HEK293 (cell line): ENCODE data around the gene SLC36A4.

Experiments
- CTCF ChIP-seq: fragments of 450-650 bp; formaldehyde crosslinking; IDR thresholded peaks from 2 replicates; pipeline ENCODE4 v1.5.1; 2016; ENCODE audit warnings: missing biosample characterization, missing genetic modification characterization
- ZBTB10 ChIP-seq: fragments of 450-650 bp; formaldehyde crosslinking; IDR thresholded peaks from 2 replicates; pipeline ENCODE4 v1.5.1; 2016; ENCODE audit warnings: missing biosample characterization, missing genetic modification characterization
- ZBTB20 ChIP-seq: fragments of 450-650 bp; formaldehyde crosslinking; IDR thresholded peaks from 2 replicates; pipeline ENCODE4 v1.5.1; 2016; ENCODE audit warnings: missing biosample characterization, missing genetic modification characterization
- ZNF280D ChIP-seq: fragments of 450-650 bp; formaldehyde crosslinking; IDR thresholded peaks from 2 replicates; pipeline ENCODE4 v1.5.1; 2016; ENCODE audit warnings: missing biosample characterization, missing genetic modification characterization
- ZNF529 ChIP-seq: fragments of 450-650 bp; formaldehyde crosslinking; IDR thresholded peaks from 2 replicates; pipeline ENCODE4 v1.5.1; 2017; ENCODE audit warnings: missing genetic modification characterization, missing biosample characterization; ENCODE audit not compliant: insufficient replicate concordance
- ZNF624 ChIP-seq: fragments of 450-650 bp; formaldehyde crosslinking; IDR thresholded peaks from 2 replicates; pipeline ENCODE4 v1.5.1; 2017; ENCODE audit warnings: missing biosample characterization, missing genetic modification characterization
- ZNF707 ChIP-seq: fragments of 450-650 bp; formaldehyde crosslinking; IDR thresholded peaks from 2 replicates; pipeline ENCODE4 v1.5.1; 2016; ENCODE audit warnings: missing biosample characterization, missing genetic modification characterization
- ZSCAN4 ChIP-seq: fragments of 450-650 bp; formaldehyde crosslinking; IDR thresholded peaks from 2 replicates; pipeline ENCODE4 v1.5.1; 2017; ENCODE audit warnings: missing biosample characterization, missing genetic modification characterization

GRCh38 chr11:93143186-93143585 lies 54.6 kb downstream of the SLC36A4 start:
- no peak for TF ChIP-seq ZSCAN4 (tag by site-specific recombination)
- TF ChIP-seq ZBTB10 (tag by site-specific recombination): no peak
- TF ChIP-seq CTCF (tag by site-specific recombination): no peak
- no peak for TF ChIP-seq ZNF529 (tag by site-specific recombination)
- no peak for TF ChIP-seq ZNF624 (tag by site-specific recombination)
- no peak for TF ChIP-seq ZNF280D (tag by site-specific recombination)
- TF ChIP-seq ZBTB20 (tag by site-specific recombination): no peak
- no peak for TF ChIP-seq ZNF707 (tag by site-specific recombination)
